GM12878 (cell line): Measurements from ENCODE around the gene CD3E. TPM values are rescaled to one million over a fixed set of nuclear protein-coding genes. Genes with fewer than 3 reads are reported as not detected.

Experiments
- ATAC-seq: fragments of 200-7000 bp; cut with Tn5 transposase; 3 replicates; pipeline ENCODE4 v1.9.1; 2020; ENCODE audit warnings: mild to moderate bottlenecking, moderate library complexity
- BruUV-seq: library from RNA; stranded (reverse); fragments of 400-500 nt; replicated peaks from 2 replicates; lab custom pipeline; 2021; lab: Mats Ljungman, UMichigan
- CTCF ChIA-PET: fragments of 300-600 bp; sonication (Branson Sonifier 250); formaldehyde crosslinking; extraction: SDS; loops from one replicate; lab custom pipeline; 2021; ENCODE audit warnings: inconsistent platforms; lab: Yijun Ruan, JAX
- POLR2A ChIA-PET: fragments of 350-600 bp; formaldehyde crosslinking; extraction: SDS; loops from one replicate; lab custom pipeline; 2021; ENCODE audit warnings: inconsistent platforms; lab: Charles Lee
- RAD21 ChIA-PET: fragments of 300-600 bp; sonication (Branson Sonifier 250); formaldehyde crosslinking; loops from one replicate; lab custom pipeline; 2023; ENCODE audit warnings: antibody characterized with exemption; ENCODE audit not compliant: unreplicated experiment; lab: Charles Lee
- SMC1A ChIA-PET: fragments of 300-600 bp; sonication (Branson Sonifier 250); formaldehyde crosslinking; loops from one replicate; lab custom pipeline; 2023; ENCODE audit not compliant: unreplicated experiment, uncharacterized antibody; lab: Charles Lee
- DNase-seq: peaks from one replicate; pipeline ENCODE4 v3.0.0-alpha.2; 2011; ENCODE audit warnings: low read depth, low spot score
- FAIRE-seq: peaks from 3 replicates; lab custom pipeline; 2011; peaks lifted over from hg19 to GRCh38; lab: Jason Lieb, UNC
- H2AFZ ChIP-seq: 2 replicates; pipeline ENCODE4 v1.6.0; 2011; ENCODE audit warnings: low read depth, low read length, control low read depth; ENCODE audit not compliant: control insufficient read depth
- H3K27ac ChIP-seq: 2 replicates; pipeline ENCODE4 v1.5.1; 2011; ENCODE audit warnings: control low read depth; ENCODE audit not compliant: control insufficient read depth, insufficient read depth
- H3K27me3 ChIP-seq, 2 experiments: replicated peaks in 1 of 2; 2 replicates each; pipeline versions ENCODE4 v1.6.0 to v1.6.1; 2011; ENCODE audit warnings: low read length in 1 of 2; ENCODE audit not compliant: control insufficient read depth in 2 of 2, insufficient read depth in 2 of 2
- H3K36me3 ChIP-seq, 2 experiments: 2 replicates each; pipeline ENCODE4 v1.5.1; 2011; ENCODE audit warnings: low read length in 1 of 2; ENCODE audit not compliant: control insufficient read depth in 2 of 2, insufficient read depth in 2 of 2
- H3K4me1 ChIP-seq: 2 replicates; pipeline ENCODE4 v1.6.1; 2011; ENCODE audit warnings: mild to moderate bottlenecking, low read length, moderate library complexity, mixed read lengths; ENCODE audit not compliant: control insufficient read depth, insufficient read depth
- H3K4me2 ChIP-seq: 2 replicates; pipeline ENCODE4 v1.6.0; 2011; ENCODE audit warnings: control low read depth; ENCODE audit not compliant: control insufficient read depth, insufficient read depth
- H3K4me3 ChIP-seq: fragments of 200-600 bp; sonication (generic); 2 replicates; pipeline ENCODE4 v1.5.1; 2016
- H3K79me2 ChIP-seq: 2 replicates; pipeline ENCODE4 v1.6.0; 2011; ENCODE audit warnings: low read length; ENCODE audit not compliant: control insufficient read depth, insufficient read depth
- H3K9ac ChIP-seq: 2 replicates; pipeline ENCODE4 v1.8.0; 2011; ENCODE audit warnings: low read length, control low read depth, mixed read lengths; ENCODE audit not compliant: control insufficient read depth, insufficient read depth
- H3K9me3 ChIP-seq: replicated peaks from 3 replicates; pipeline ENCODE4 v1.5.1; 2011; ENCODE audit warnings: mild to moderate bottlenecking, low read length; ENCODE audit not compliant: control insufficient read depth, insufficient read depth
- H4K20me1 ChIP-seq: 2 replicates; pipeline ENCODE4 v1.6.0; 2011; ENCODE audit not compliant: control insufficient read depth, insufficient read depth
- IRF3 ChIP-seq: fragments of 450-650 bp; IDR thresholded peaks from 2 replicates; pipeline ENCODE4 v1.6.1; 2014; ENCODE audit warnings: mild to moderate bottlenecking
- KAT2A ChIP-seq: conservative IDR thresholded peaks from 2 replicates; pipeline ENCODE4 v1.6.1; 2011; ENCODE audit warnings: low read depth, low read length; ENCODE audit not compliant: control insufficient read depth
- RELA ChIP-seq: fragments of 450-650 bp; IDR thresholded peaks from 2 replicates; pipeline ENCODE4 v1.8.0; 2014; ENCODE audit warnings: borderline replicate concordance; ENCODE audit not compliant: partially characterized antibody
- SMAD5 ChIP-seq: IDR thresholded peaks from 2 replicates; pipeline ENCODE4 v1.6.1; 2016; ENCODE audit warnings: antibody characterized with exemption, low read depth
- ZZZ3 ChIP-seq: IDR thresholded peaks from 2 replicates; pipeline ENCODE4 v1.6.1; 2011; ENCODE audit warnings: low read depth; ENCODE audit not compliant: control insufficient read depth, insufficient read length
- WGBS: methylation state at CpG from one replicate; pipeline ENCODE4 v1.1.6; 2016; ENCODE audit warnings: low lambda C conversion rate; ENCODE audit not compliant: insufficient replicate concordance, insufficient coverage; ENCODE audit errors: missing lambda C conversion rate; 5-methylcytosine and 5-hydroxymethylcytosine counted together
- in situ Hi-C: fragments of 300-500 bp; cut with MboI; formaldehyde crosslinking; loops from 9 replicates; pipeline ENCODE4 v1.14.3; 2018; ENCODE audit warnings: mixed read lengths
- intact Hi-C: fragments of 100-400 bp; cut with micrococcal nuclease; formaldehyde crosslinking; loops from one replicate; pipeline ENCODE4 v1.14.2; 2022; ENCODE audit not compliant: unreplicated experiment
- polyA plus RNA-seq, 11 experiments: library from polyadenylated mRNA; depleted of rRNA in 4 of 11; unstranded in 6 of 11; stranded (reverse) in 5 of 11; fragments of >200 nt; fragmentation: Nextera tagmentation in 4 of 11; fragmentation: Illumina TruSeq in 1 of 11; extraction: Ambion mirVana in 4 of 11; extraction: Trizol in 1 of 11; gene quantifications; 1 replicate in 1 of 11; 2 replicates in 10 of 11; pipeline versions ENCODE4 v1.2.1 to v1.2.3, GENCODE V29; 2011 to 2016; ENCODE audit warnings: inconsistent platforms in 2 of 11, missing spikeins in 2 of 11, low read depth in 1 of 11
- total RNA-seq, 4 experiments: library from RNA; depleted of rRNA in 3 of 4; stranded (reverse); fragments of >200 nt in 3 of 4; fragmentation: Illumina TruSeq in 1 of 4; extraction: Trizol in 1 of 4; gene quantifications; 2 replicates each; pipeline versions ENCODE4 v1.2.1 to v1.2.3, GENCODE V29; 2013 to 2021

Gene CD3E
- total and polyA plus RNA-seq, 10 of the 15 experiments (the other 5 are each of a cell fraction or from before 2014, with no cell fraction given) = 0.10 to 17.3 (median 3.8) TPM

- in situ Hi-C loops = no loop called here
- POLR2A ChIA-PET = interaction anchor here (1.0 to 1.1 kb wide), 2 partner anchors 11 to 20 kb away, joined by 3 read pairs; no protein-coding TSS in a partner anchor
- no peaks in the 10 kb centered on the region for H3K36me3 ChIP-seq
Observed at GRCh38 chr11:118295199-118295598, 9.3 kb upstream of the CD3E start.

More at GRCh38 chr11:118295199-118295598, 9.3 kb upstream of the CD3E start:
- WGBS = 58% methylated on average over 5 of the region's 5 CpGs
- RAD21 ChIA-PET = interaction anchor here (0.7 to 3.0 kb wide), 14 partner anchors 10 to 193 kb away, joined by 3 to 20 read pairs (median 4); partner anchors contain the start of genes MPZL3 and UBE4A
- intact Hi-C loops = loop anchor here (5.0 to 10.0 kb wide), 2 partner anchors 192 to 280 kb away; partner anchors contain the start of gene ARCN1
- SMC1A ChIA-PET = interaction anchor here (0.7 to 2.4 kb wide), 33 partner anchors 8 to 193 kb away, joined by 3 to 31 read pairs (median 4); partner anchors contain the start of genes CD3E and UBE4A
- Histone ChIP-seq H3K4me1 (no peaks in the 10 kb centered on the region), H2AFZ (no peak overlapping the region), H3K27ac (no peak overlapping the region), H3K79me2 (no peaks in the 10 kb centered on the region), H3K27me3 (no peaks in the 10 kb centered on the region; a peak in 2 of 4 replicates), H3K4me3 (no peak overlapping the region)
- CTCF ChIA-PET = interaction anchor here (0.7 to 3.3 kb wide), 43 partner anchors 7 to 220 kb away, joined by 3 to 72 read pairs (median 5); partner anchors contain the start of genes CD3E and UBE4A
- no peak for ATAC-seq
- TF ChIP-seq ZZZ3 (no peak), RELA (no peak), SMAD5 (no peak), IRF3 (no peak), KAT2A (no peak)
- TF ChIP-seq, all 136 proteins: peak for 0
- FAIRE-seq = no peak
- no peaks in the 10 kb centered on the region for H4K20me1 ChIP-seq
- no peaks in the 10 kb centered on the region for H3K9me3 ChIP-seq
- no peak overlapping the region for H3K9ac ChIP-seq
- BruUV-seq = no TSS peak
- no peak overlapping the region for H3K4me2 ChIP-seq
- DNase-seq = no peak
